Mesodermal cell (in vitro differentiated cells): ENCODE measurements around the gene PITRM1.

ENCODE experiments used
- H3K27ac ChIP-seq: 2 replicates; pipeline ENCODE4 v1.7.0; 2013; ENCODE audit warnings: mild to moderate bottlenecking, low read depth, low read length, moderate library complexity; ENCODE audit not compliant: severe bottlenecking
- H3K36me3 ChIP-seq: 2 replicates; pipeline ENCODE4 v1.7.1; 2013; ENCODE audit warnings: mild to moderate bottlenecking, low read length, moderate library complexity; ENCODE audit not compliant: control insufficient read depth, insufficient read depth
- H3K4me1 ChIP-seq: one replicate; pipeline ENCODE4 v1.7.1; 2013; ENCODE audit warnings: mild to moderate bottlenecking, low read length; ENCODE audit not compliant: insufficient read depth, control insufficient read depth, poor library complexity, severe bottlenecking
- H3K4me3 ChIP-seq: 2 replicates; pipeline ENCODE4 v1.7.0; 2013; ENCODE audit warnings: low read length, control low read depth, mild to moderate bottlenecking; ENCODE audit not compliant: insufficient read depth, poor library complexity, severe bottlenecking; ENCODE audit errors: extremely low read depth
- H3K9me3 ChIP-seq: 2 replicates; pipeline ENCODE4 v1.7.1; 2013; ENCODE audit warnings: mild to moderate bottlenecking, low read length, moderate library complexity; ENCODE audit not compliant: control insufficient read depth
- WGBS, 2 experiments: methylation state at CpG; one replicate each; pipeline ENCODE4 v1.1.5; 2013; ENCODE audit warnings: missing lambda C conversion rate in 2 of 2; ENCODE audit not compliant: insufficient coverage in 2 of 2; 5-methylcytosine and 5-hydroxymethylcytosine counted together

Gene PITRM1

DNA sequence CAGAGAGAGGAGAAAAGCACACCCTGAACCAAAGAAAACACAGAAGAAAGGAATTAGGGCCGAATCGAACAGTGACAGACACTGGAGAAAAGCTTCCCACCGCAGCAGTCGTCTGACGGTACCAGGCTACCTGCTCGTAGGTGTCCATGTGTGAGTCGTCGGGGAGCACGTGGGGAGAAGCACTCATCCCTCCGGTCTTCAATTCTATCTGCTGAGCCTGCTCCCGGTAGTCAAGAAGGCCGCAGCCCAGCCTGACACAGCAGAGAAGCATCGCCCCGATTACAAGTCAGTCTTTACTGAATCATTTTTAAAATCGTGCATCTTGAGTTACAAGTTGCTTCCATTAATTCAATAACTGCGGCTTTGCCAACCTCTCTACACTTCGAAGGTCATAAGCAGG is 24.5 kb downstream of the PITRM1 start:
- Histone ChIP-seq H3K36me3 (peaks cover 89% of the 10 kb centered on the region), H3K9me3 (no peaks in the 10 kb centered on the region), H3K4me3 (no peak overlapping the region), H3K27ac (no peak overlapping the region), H3K4me1 (no peaks in the 10 kb centered on the region)
- WGBS, 2 experiments, result 90 to 92% methylated on average over 17 of the region's 17 CpGs

DNA sequence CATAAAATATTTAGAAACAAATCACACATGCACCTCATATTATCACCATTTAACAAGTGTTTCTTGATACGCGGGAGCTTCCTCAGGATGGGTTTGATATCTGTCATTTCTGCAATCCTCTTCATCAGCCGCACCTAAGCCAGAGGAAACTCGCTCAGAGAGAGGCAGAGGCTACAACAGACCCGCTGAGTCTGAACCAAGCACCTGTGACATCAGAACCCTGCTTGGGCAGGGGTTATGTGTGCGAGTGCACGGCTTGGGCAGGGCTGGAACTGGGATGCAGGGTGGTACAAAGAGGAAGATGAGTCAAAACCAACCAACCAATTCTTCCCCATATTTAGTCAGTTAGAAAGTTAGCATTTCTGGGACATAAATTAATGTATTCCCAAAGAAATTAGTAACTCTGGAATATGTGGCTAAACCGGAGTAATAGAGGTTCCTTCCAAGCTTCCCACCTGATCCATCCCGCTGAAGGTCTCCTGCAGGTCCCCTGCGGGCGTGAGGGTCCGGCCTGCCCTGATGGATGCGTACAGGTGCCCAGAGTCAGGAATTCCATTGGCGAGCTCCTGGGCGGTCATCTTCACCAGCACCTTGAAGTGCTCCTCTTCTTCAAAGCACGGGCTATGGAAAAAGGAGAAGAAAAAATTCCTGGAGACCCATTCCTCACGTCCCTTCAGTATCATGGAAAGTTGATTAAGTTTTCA is 25.3 kb downstream of the PITRM1 start:
- Histone ChIP-seq H3K36me3 (peaks cover 84% of the 10 kb centered on the region), H3K4me1 (no peaks in the 10 kb centered on the region)

DNA sequence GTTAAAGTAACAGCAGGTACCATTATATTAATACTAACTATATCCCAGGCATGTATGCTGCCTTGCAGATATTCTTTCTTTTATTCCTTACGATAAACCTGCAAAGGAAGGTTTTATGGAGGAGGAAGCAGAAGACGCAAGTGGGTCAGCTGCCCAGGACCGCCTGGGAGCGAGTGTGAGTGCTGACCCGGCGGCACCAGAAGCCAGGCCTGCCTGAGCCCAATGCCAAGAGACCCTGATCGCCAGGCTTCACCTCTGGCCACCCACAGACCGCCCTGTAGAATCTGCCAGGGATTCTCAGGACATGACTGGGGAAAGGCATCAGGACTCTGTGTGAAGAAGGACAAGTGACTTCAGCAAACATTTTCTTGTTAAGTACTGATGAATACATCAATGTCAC is 26.3 kb downstream of the PITRM1 start:
- Histone ChIP-seq H3K4me3 (no peak overlapping the region), H3K9me3 (no peaks in the 10 kb centered on the region), H3K36me3 (peaks cover 86% of the 10 kb centered on the region), H3K4me1 (no peaks in the 10 kb centered on the region), H3K27ac (no peak overlapping the region)
- WGBS, 2 experiments, result 91 to 98% methylated on average over 7 to 8 of the region's 8 CpGs

More for the DNA sequence above, 25.3 kb downstream of the PITRM1 start:
- Histone ChIP-seq H3K9me3 (no peaks in the 10 kb centered on the region), H3K27ac (no peak overlapping the region), H3K4me3 (no peak overlapping the region)
- WGBS, 2 experiments, result 85 to 89% methylated on average over 12 to 13 of the region's 17 CpGs

DNA sequence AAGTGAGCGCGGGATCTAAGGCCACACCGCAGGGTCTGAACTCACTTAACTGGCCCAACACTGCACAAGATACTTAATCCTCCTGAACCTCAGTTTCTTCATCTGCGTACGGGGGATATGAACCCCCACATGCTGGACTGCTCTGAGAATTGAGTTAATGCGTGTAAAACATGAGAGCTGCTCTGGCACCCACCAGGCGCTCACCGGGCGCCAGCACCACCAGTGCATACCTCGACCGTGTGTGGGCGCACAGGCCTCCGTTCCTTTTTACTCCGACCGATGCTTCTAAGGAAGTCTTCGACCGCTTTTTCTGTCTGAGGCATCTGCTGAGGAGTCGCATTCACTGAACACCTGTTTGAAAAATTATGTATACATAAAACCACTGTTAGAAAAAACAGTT is 27.2 kb downstream of the PITRM1 start:
- WGBS, 2 experiments, result 96 to 97% methylated on average over 13 to 18 of the region's 18 CpGs
- Histone ChIP-seq H3K4me1 (no peaks in the 10 kb centered on the region), H3K9me3 (no peaks in the 10 kb centered on the region), H3K27ac (no peak overlapping the region), H3K4me3 (no peak overlapping the region), H3K36me3 (peaks cover 86% of the 10 kb centered on the region)

DNA sequence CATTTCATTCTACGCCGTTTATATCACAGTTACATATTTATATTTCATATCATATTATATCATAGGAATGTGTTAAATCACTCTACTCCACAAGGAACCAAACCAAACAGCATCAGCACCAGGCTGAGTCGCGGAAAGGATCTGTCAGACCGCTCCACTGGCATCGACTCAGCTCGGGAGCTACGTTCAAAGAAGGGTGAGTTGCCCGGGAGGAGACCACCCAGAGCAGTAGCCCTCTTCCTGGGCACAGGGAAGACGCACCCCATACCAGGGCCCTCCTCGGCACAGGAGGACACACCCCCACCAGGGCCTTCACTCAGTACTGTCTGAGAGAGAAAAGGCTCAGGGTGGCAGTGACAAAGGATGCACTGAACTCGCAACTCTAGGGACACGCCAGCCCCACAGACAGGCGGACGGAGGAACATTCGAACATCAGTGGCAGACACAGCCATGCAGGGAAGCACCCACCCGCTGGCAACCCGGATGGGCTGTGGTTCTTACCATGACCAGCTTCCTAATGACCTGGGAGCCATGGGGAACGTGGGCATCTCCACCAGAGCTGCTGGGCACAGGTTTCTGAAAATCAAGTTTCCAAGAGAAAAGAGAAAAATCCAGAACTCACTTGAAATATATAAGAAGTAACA is 28.7 kb downstream of the PITRM1 start:
- no peaks in the 10 kb centered on the region for H3K4me1 ChIP-seq
- no peak overlapping the region for H3K4me3 ChIP-seq
- no peak overlapping the region for H3K27ac ChIP-seq
- H3K36me3 ChIP-seq, result peaks cover 86% of the 10 kb centered on the region
- no peaks in the 10 kb centered on the region for H3K9me3 ChIP-seq
- 94 to 97% methylated on average over 14 to 17 of the region's 19 CpGs for WGBS, 2 experiments

DNA sequence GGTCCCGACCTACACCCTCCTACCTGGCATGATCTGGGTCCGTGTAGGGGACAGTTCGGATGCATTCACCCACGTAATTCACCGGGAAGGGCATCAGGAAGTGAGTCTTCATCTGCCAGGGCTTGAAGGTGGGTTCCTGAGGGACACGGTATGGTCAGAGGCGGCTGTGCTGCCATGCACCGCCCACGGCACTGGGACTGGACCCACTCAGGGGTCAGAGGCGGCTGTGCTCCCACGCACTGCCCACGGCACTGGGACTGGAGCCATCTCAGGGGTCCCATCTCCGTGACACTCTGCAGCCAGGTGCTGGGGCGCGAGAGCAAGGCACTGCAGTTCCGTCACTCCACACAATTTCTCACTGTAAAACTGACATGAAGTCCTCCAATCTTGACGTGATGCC is 29.2 kb downstream of the PITRM1 start:
- H3K4me1 ChIP-seq, result no peaks in the 10 kb centered on the region
- WGBS, 2 experiments, result 96 to 98% methylated on average over 16 to 17 of the region's 17 CpGs
- no peaks in the 10 kb centered on the region for H3K9me3 ChIP-seq
- peaks cover 86% of the 10 kb centered on the region for H3K36me3 ChIP-seq
- no peak overlapping the region for H3K4me3 ChIP-seq
- H3K27ac ChIP-seq, result no peak overlapping the region

DNA sequence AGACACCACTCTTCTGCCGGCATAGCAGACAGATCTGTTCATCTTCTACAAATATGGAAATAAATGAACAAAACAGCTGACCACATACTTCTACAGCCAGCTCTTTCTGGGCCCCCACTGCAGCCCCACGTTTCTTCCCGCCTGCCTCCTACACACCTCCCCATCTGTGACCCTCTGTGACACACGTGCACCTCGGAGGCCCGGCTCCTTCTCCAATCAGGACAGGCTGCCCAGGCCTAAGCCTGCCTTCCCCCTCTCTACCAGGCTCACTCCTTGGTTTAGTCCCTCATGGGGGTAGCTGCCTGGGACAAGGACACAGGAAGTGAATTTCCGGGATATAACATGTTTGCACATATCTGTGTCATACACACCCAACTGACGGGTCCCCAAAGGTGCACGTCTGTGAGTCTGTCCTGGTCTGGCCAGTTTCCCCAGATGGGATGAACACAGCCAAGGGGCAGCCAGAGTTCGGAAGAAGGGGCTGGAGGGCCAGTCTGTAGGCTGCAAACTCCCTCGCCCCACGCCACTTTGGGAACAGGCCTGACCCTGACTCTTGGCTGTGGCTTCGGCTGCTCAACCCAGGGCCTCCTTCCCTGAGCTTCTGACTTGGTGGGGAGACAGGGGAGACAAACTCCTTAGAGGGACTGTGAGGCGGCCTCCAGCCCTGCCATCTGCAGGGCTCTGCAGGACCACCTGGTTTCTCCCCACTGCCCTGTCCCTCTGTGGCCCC is 30.3 kb downstream of the PITRM1 start:
- no peaks in the 10 kb centered on the region for H3K4me1 ChIP-seq
- H3K9me3 ChIP-seq, result no peaks in the 10 kb centered on the region
- H3K27ac ChIP-seq, result no peak overlapping the region
- peaks cover 86% of the 10 kb centered on the region for H3K36me3 ChIP-seq
- H3K4me3 ChIP-seq, result no peak overlapping the region
- 93 to 96% methylated on average over 13 to 14 of the region's 14 CpGs for WGBS, 2 experiments

DNA sequence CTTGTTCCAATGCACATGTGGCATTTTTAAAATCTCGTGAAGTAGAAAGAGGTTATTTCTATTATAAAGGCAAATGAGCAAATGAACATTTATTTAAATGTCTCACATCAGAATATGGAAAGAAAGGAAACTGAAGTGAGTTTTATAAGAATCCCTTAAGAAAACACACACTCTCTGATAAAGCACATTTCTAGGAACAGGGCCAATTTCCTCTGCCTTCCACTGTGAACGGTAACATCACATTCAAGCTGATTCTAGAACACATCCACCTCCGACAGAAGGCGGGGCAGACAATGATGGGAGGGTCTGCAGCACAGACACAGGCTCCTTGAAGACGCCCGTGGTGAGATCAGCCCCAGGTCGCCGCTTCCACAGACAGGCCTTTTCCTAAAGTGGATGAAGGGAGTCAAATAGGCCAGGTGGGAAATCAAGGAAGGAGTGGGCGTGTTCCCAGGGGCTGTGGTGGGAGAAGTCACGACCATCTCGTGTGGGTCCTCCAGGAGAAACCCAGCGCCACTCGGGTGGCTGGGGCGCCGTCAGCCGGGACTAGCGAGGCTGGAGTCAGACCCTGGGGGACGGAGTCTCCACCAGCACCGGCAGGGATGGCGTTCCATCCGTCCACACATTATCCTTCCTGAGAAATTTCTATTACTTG is 31.1 kb downstream of the PITRM1 start:
- H3K4me1 ChIP-seq, result no peaks in the 10 kb centered on the region
- no peak overlapping the region for H3K4me3 ChIP-seq
- H3K9me3 ChIP-seq, result no peaks in the 10 kb centered on the region
- H3K27ac ChIP-seq, result no peak overlapping the region
- WGBS, 2 experiments, result 97 to 98% methylated on average over 10 to 13 of the region's 21 CpGs
- H3K36me3 ChIP-seq, result peaks cover 87% of the 10 kb centered on the region

DNA sequence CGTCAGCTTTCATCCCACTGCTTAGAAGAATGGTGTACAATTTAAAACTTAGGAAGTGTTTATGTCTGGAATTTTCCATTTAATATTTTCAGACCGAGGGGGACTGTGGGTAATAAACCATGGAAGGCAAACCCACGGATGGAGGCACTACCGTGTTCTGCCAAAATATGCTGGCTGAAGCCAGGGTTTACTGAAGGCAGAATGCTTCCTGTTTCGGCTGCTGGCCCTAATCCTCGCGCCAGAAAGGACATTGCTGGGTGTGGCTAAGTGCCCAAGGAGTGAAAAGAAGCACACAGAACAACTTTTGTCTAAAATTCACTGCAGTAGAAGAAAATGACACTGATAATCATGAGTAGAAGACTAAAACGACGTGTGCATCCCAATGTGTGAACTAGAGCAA is 32.3 kb downstream of the PITRM1 start:
- no peaks in the 10 kb centered on the region for H3K9me3 ChIP-seq
- peaks cover 90% of the 10 kb centered on the region for H3K36me3 ChIP-seq
- no peak overlapping the region for H3K4me3 ChIP-seq
- H3K4me1 ChIP-seq, result no peaks in the 10 kb centered on the region
- 95 to 96% methylated on average over 6 to 9 of the region's 9 CpGs for WGBS, 2 experiments
- H3K27ac ChIP-seq, result no peak overlapping the region

DNA sequence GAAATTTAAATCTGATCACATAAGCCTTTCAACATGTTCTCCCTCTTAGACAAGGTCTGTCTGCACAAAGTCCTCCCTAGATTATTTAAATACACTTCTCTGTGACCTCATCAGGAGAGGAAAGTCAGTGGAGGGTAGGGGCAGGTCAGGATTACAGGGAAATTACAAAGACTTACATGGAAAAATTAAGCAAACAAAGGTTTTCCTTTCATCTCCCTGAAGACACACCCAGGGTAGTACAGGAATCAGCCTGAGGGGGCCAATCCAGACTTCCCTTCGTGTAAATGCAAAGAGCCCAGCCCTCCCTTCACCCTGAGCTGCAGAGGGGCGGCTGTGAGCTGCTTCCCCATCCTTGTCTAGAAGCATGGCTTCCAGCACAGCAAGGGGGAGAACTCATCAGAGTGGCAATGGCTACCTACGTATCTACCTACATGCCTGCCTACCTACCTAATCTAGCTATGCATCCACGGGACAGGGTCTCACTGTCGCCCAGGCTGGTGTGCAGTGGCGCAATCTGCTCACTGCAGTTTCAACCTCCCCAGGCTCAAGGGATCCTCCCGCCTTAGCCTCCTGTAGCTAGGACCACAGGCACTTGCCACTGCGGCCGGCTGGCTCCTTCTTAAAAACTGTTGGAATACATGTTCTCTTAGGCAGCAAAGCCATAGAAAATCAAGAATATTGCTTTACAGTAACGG is 33.2 kb downstream of the PITRM1 start:
- WGBS, 2 experiments, result 93 to 98% methylated on average over 8 to 9 of the region's 10 CpGs
- H3K9me3 ChIP-seq, result no peaks in the 10 kb centered on the region
- H3K4me1 ChIP-seq, result no peaks in the 10 kb centered on the region
- no peak overlapping the region for H3K27ac ChIP-seq
- H3K36me3 ChIP-seq, result peaks cover 90% of the 10 kb centered on the region
- no peak overlapping the region for H3K4me3 ChIP-seq
